HG03432 (cell line): ENCODE measurements around the gene DCTN5.

Source experiments
- ATAC-seq: cut with Tn5 transposase; IDR thresholded peaks from one replicate; pipeline ENCODE4 v1.9.1; 2021; ENCODE audit warnings: mild to moderate bottlenecking, moderate library complexity; ENCODE audit not compliant: unreplicated experiment

The DCTN5 gene

GRCh38 chr16:23724096-23724784 lies 83.0 kb downstream of the DCTN5 start:
- no peak for ATAC-seq

DNA sequence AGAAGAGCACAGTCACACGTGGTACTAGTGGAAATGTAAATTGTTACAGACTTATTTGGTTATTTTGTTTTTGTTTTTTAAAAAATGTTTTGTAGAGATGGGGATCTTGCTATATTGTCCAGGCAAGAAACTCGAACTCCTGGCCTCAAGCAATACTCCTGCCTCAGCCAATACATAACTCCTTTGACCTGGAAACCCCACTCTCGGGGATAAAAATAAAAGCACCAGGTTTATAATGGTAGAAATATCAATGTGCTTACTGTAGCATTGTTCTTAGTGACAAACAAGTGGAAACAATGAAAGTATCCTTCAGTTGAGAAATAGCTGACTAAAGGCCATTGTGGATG lies 83.5 kb downstream of the DCTN5 start:
- ATAC-seq: no peak

GRCh38 chr16:23726710-23727109 lies 85.4 kb downstream of the DCTN5 start:
- ATAC-seq: no peak
